HUES64 (cell line): ENCODE data around the gene TBC1D14.
"Not testable (repeated sequence)": the region's sequence is repeated elsewhere in the genome, so short reads cannot be mapped to it uniquely, and the experiment has no call there.

Source experiments
- H3K27ac ChIP-seq: 2 replicates; pipeline ENCODE4 v1.7.0; 2013; ENCODE audit warnings: low read depth, low read length, inconsistent platforms
- H3K27me3 ChIP-seq: 2 replicates; pipeline ENCODE4 v1.6.1; 2013; ENCODE audit warnings: mild to moderate bottlenecking, low read length; ENCODE audit not compliant: insufficient read depth
- H3K36me3 ChIP-seq: 2 replicates; pipeline ENCODE4 v1.6.1; 2013; ENCODE audit warnings: mild to moderate bottlenecking, low read length; ENCODE audit not compliant: insufficient read depth
- H3K4me1 ChIP-seq: 2 replicates; pipeline ENCODE4 v1.6.1; 2013; ENCODE audit warnings: mild to moderate bottlenecking, low read length, moderate library complexity; ENCODE audit not compliant: insufficient read depth
- H3K4me3 ChIP-seq: 2 replicates; pipeline ENCODE4 v1.5.1; 2013; ENCODE audit warnings: mild to moderate bottlenecking, low read length, moderate library complexity
- H3K9ac ChIP-seq: 2 replicates; pipeline ENCODE4 v1.6.1; 2013; ENCODE audit warnings: mild to moderate bottlenecking, low read depth, low read length
- H3K9me3 ChIP-seq: 2 replicates; pipeline ENCODE4 v1.6.1; 2013; ENCODE audit warnings: low read depth, low read length; ENCODE audit not compliant: insufficient read depth
- WGBS: fragments of 150-250, 120-280 bp; methylation state at CpG from one replicate; pipeline ENCODE4 v1.1.7; 2013; ENCODE audit warnings: missing lambda C conversion rate; 5-methylcytosine and 5-hydroxymethylcytosine counted together

Gene TBC1D14

GRCh38 chr4:6901669-6902317 is 7.8 kb upstream of the TBC1D14 start:
- H3K27me3 ChIP-seq: no peaks in the 10 kb centered on the region; the same call in 1 of the 2 replicates
- 88% methylated on average over 24 of the region's 24 CpGs for WGBS
- H3K36me3 ChIP-seq: no peaks in the 10 kb centered on the region
- H3K4me3 ChIP-seq: no peak overlapping the region
- H3K9me3 ChIP-seq: no peaks in the 10 kb centered on the region
- H3K27ac ChIP-seq: no peak overlapping the region
- H3K9ac ChIP-seq: no peak overlapping the region
- no peaks in the 10 kb centered on the region for H3K4me1 ChIP-seq

- Histone ChIP-seq H3K36me3 (no peaks in the 10 kb centered on the region), H3K4me3 (no peak overlapping the region), H3K9ac (no peak overlapping the region), H3K9me3 (no peaks in the 10 kb centered on the region), H3K4me1 (no peaks in the 10 kb centered on the region), H3K27ac (no peak overlapping the region), H3K27me3 (peaks cover 6% of the 10 kb centered on the region)
- WGBS: 84% methylated on average over 27 of the region's 27 CpGs
These were observed 7.1 kb upstream of the TBC1D14 start for GRCh38 chr4:6902318-6903042.

- Histone ChIP-seq H3K4me3 (no peak overlapping the region), H3K9ac (no peak overlapping the region), H3K27me3 (peaks cover 15% of the 10 kb centered on the region), H3K36me3 (no peaks in the 10 kb centered on the region), H3K4me1 (0 out of 2 replicates have a peak, but pooled peaks cover 6% of the 10 kb centered on the region), H3K9me3 (no peaks in the 10 kb centered on the region), H3K27ac (no peak overlapping the region)
- WGBS: 90% methylated on average over 13 of the region's 13 CpGs
These were observed 3.8 kb upstream of the TBC1D14 start for GRCh38 chr4:6905516-6906445.

GRCh38 chr4:6906486-6906885 is 3.1 kb upstream of the TBC1D14 start:
- H3K9ac ChIP-seq, H3K4me1 ChIP-seq, H3K4me3 ChIP-seq, H3K36me3 ChIP-seq, H3K9me3 ChIP-seq, H3K27ac ChIP-seq: not testable (repeated sequence)
- peaks cover 21% of the 10 kb centered on the region for H3K27me3 ChIP-seq
- 89% methylated on average over 6 of the region's 6 CpGs for WGBS

GRCh38 chr4:6907658-6908191 is 1.9 kb upstream of the TBC1D14 start:
- Histone ChIP-seq H3K27me3 (peaks cover 21% of the 10 kb centered on the region), H3K4me1 (0 out of 2 replicates have a peak, but pooled peaks cover 6% of the 10 kb centered on the region), H3K36me3 (no peaks in the 10 kb centered on the region), H3K27ac (no peak overlapping the region), H3K9ac (no peak overlapping the region), H3K4me3 (peak overlapping the region; percentile 35), H3K9me3 (no peaks in the 10 kb centered on the region)
- 23% methylated on average over 22 of the region's 22 CpGs for WGBS

GRCh38 chr4:6908432-6909112 is 1.1 kb upstream of the TBC1D14 start:
- no peak overlapping the region; the same call in 1 of the 2 replicates for H3K27ac ChIP-seq
- no peaks in the 10 kb centered on the region for H3K36me3 ChIP-seq
- H3K9ac ChIP-seq: peak overlapping the region; percentile 97
- H3K27me3 ChIP-seq: peaks cover 21% of the 10 kb centered on the region
- WGBS: 57% methylated on average over 15 of the region's 15 CpGs
- no peaks in the 10 kb centered on the region for H3K9me3 ChIP-seq
- 0 out of 2 replicates have a peak, but pooled peaks cover 6% of the 10 kb centered on the region for H3K4me1 ChIP-seq
- peak overlapping the region; percentile 95 for H3K4me3 ChIP-seq

GRCh38 chr4:6909970-6910339 is 329 bp downstream of the TBC1D14 start:
- no peak overlapping the region for H3K27ac ChIP-seq
- 0 out of 2 replicates have a peak, but pooled peaks cover 6% of the 10 kb centered on the region for H3K4me1 ChIP-seq
- no peaks in the 10 kb centered on the region for H3K36me3 ChIP-seq
- peak overlapping the region; percentile 95 for H3K4me3 ChIP-seq
- peak overlapping the region; percentile 72 for H3K9ac ChIP-seq
- H3K9me3 ChIP-seq: no peaks in the 10 kb centered on the region
- peaks cover 21% of the 10 kb centered on the region for H3K27me3 ChIP-seq
- WGBS: under 1% methylated on average over 58 of the region's 58 CpGs

- H3K9me3 ChIP-seq: no peaks in the 10 kb centered on the region
- WGBS: 15% methylated on average over 31 of the region's 31 CpGs
- peak overlapping the region; percentile 72 for H3K9ac ChIP-seq
- H3K4me3 ChIP-seq: peak overlapping the region; percentile 95
- H3K27me3 ChIP-seq: peaks cover 21% of the 10 kb centered on the region
- H3K36me3 ChIP-seq: no peaks in the 10 kb centered on the region
- H3K4me1 ChIP-seq: 0 out of 2 replicates have a peak, but pooled peaks cover 6% of the 10 kb centered on the region
- H3K27ac ChIP-seq: no peak overlapping the region
These were observed 824 bp downstream of the TBC1D14 start for GRCh38 chr4:6910340-6910959.

- Histone ChIP-seq H3K4me1 (peaks cover 9% of the 10 kb centered on the region; the same call in 1 of the 2 replicates), H3K4me3 (peak overlapping the region; percentile 95), H3K27me3 (peaks cover 21% of the 10 kb centered on the region), H3K36me3 (no peaks in the 10 kb centered on the region), H3K9me3 (no peaks in the 10 kb centered on the region), H3K9ac (no peak overlapping the region), H3K27ac (no peak overlapping the region)
- WGBS: 87% methylated on average over 13 of the region's 15 CpGs
These were observed 1.6 kb downstream of the TBC1D14 start for GRCh38 chr4:6910960-6911874.
